HG03159 (cell line): Measurements from ENCODE around the gene LRFN2.

Experiments
- ATAC-seq: cut with Tn5 transposase; IDR thresholded peaks from one replicate; pipeline ENCODE4 v1.9.1; 2021; ENCODE audit warnings: mild to moderate bottlenecking, moderate library complexity; ENCODE audit not compliant: unreplicated experiment

Gene LRFN2

GRCh38 chr6:40408786-40409542 is 178.2 kb downstream of the LRFN2 start:
- ATAC-seq = no peak

GRCh38 chr6:40407239-40407638 is 179.9 kb downstream of the LRFN2 start:
- ATAC-seq = no peak

- ATAC-seq = no peak
Observed at GRCh38 chr6:40406175-40406574, 181.0 kb downstream of the LRFN2 start.

- no peak for ATAC-seq
Observed at GRCh38 chr6:40400738-40401137, 186.4 kb downstream of the LRFN2 start.

GRCh38 chr6:40399888-40400457 is 187.2 kb downstream of the LRFN2 start:
- ATAC-seq = no peak

- ATAC-seq = no peak
Observed at GRCh38 chr6:40398810-40399477, 188.2 kb downstream of the LRFN2 start.

- ATAC-seq = no peak
Observed at GRCh38 chr6:40398034-40398691, 189.0 kb downstream of the LRFN2 start.

GRCh38 chr6:40397287-40398033 is 189.7 kb downstream of the LRFN2 start:
- no peak for ATAC-seq

GRCh38 chr6:40395698-40396076 is 191.5 kb downstream of the LRFN2 start:
- no peak for ATAC-seq

- no peak for ATAC-seq
Observed at GRCh38 chr6:40395066-40395697, 192.0 kb downstream of the LRFN2 start.

GRCh38 chr6:40394381-40394780 is 192.8 kb downstream of the LRFN2 start:
- ATAC-seq = no peak

GRCh38 chr6:40393641-40394040 is 193.5 kb downstream of the LRFN2 start:
- no peak for ATAC-seq

- no peak for ATAC-seq
Observed at GRCh38 chr6:40392589-40392988, 194.6 kb downstream of the LRFN2 start.

GRCh38 chr6:40391851-40392517 is 195.2 kb downstream of the LRFN2 start:
- no peak for ATAC-seq

- ATAC-seq = no peak
Observed at GRCh38 chr6:40391086-40391485, 196.1 kb downstream of the LRFN2 start.

GRCh38 chr6:40390144-40390800 is 196.9 kb downstream of the LRFN2 start:
- ATAC-seq = no peak

GRCh38 chr6:40389254-40389653 is 197.9 kb downstream of the LRFN2 start:
- no peak for ATAC-seq

- ATAC-seq = no peak
Observed at GRCh38 chr6:40387871-40388264, 199.3 kb downstream of the LRFN2 start.

- no peak for ATAC-seq
Observed at GRCh38 chr6:40387127-40387870, 199.9 kb downstream of the LRFN2 start.
